K562 (cell line): Measurements from ENCODE around the gene CYSTM1. TPM values are rescaled to one million over a fixed set of nuclear protein-coding genes. Genes with fewer than 3 reads are reported as not detected.

Experiments used
- ATAC-seq: fragments of 200-7000 bp; cut with Tn5 transposase; 3 replicates; pipeline ENCODE4 v1.9.1; 2020; ENCODE audit warnings: moderate library complexity
- BruUV-seq: library from RNA; stranded (reverse); fragments of 400-500 nt; replicated peaks from 2 replicates; lab custom pipeline; 2021; lab: Mats Ljungman, UMichigan
- CTCF ChIA-PET: fragments of 300-600 bp; formaldehyde crosslinking; extraction: SDS; loops from one replicate; lab custom pipeline; 2021; ENCODE audit warnings: low intra/inter-chr PET ratio; lab: Yijun Ruan, JAX
- POLR2A ChIA-PET: fragments of 300-600, 350-650 bp; sonication (Branson Sonifier 250); formaldehyde crosslinking; extraction: SDS; loops from one replicate; lab custom pipeline; 2021; ENCODE audit warnings: antibody characterized with exemption, inconsistent platforms; lab: Yijun Ruan, JAX
- DNase-seq, 4 experiments: peaks; one replicate each; pipeline versions ENCODE4 v3.0.0 to v3.0.0-alpha.2; 2011 to 2018; ENCODE audit warnings: low spot score in 3 of 4, mixed read lengths in 3 of 4; ENCODE audit errors: extremely low read depth in 1 of 4
- FAIRE-seq: peaks from 2 replicates; lab custom pipeline; 2011; peaks lifted over from hg19 to GRCh38; lab: Jason Lieb, UNC
- H2AFZ ChIP-seq: 2 replicates; pipeline ENCODE4 v1.6.0; 2011; ENCODE audit warnings: low read depth, low read length, control low read depth, inconsistent platforms
- H3K27ac ChIP-seq: fragments of 200-600 bp; 3 replicates; pipeline ENCODE4 v1.8.0; 2011; ENCODE audit warnings: low read depth, mild to moderate bottlenecking, control low read depth, inconsistent platforms, low read length, moderate library complexity, mixed read lengths; ENCODE audit errors: extremely low read depth
- H3K27me3 ChIP-seq, 2 experiments: fragments of 300-600 bp in 1 of 2; 2 replicates in 1 of 2; 3 replicates in 1 of 2; pipeline versions ENCODE4 v1.6.0 to v1.8.0; 2011; ENCODE audit warnings: inconsistent platforms in 2 of 2, low read length in 2 of 2, mild to moderate bottlenecking in 1 of 2, mixed read lengths in 1 of 2, moderate library complexity in 1 of 2; ENCODE audit not compliant: control insufficient read depth in 2 of 2, insufficient read depth in 2 of 2
- H3K36me3 ChIP-seq: fragments of 300-600 bp; 3 replicates; pipeline ENCODE4 v1.8.0; 2011; ENCODE audit warnings: mild to moderate bottlenecking, low read length, inconsistent platforms; ENCODE audit not compliant: control insufficient read depth, insufficient read depth
- H3K4me1 ChIP-seq, 2 experiments: fragments of 200-600 bp in 1 of 2; replicated peaks in 1 of 2; 2 replicates in 1 of 2; 3 replicates in 1 of 2; pipeline versions ENCODE4 v1.5.1 to v1.8.0; 2011; ENCODE audit warnings: inconsistent platforms in 2 of 2, low read length in 2 of 2, mild to moderate bottlenecking in 1 of 2, mixed read lengths in 1 of 2, moderate library complexity in 1 of 2; ENCODE audit not compliant: control insufficient read depth in 2 of 2, insufficient read depth in 2 of 2
- H3K4me2 ChIP-seq: 2 replicates; pipeline ENCODE4 v1.6.1; 2011; ENCODE audit warnings: low read length, control low read depth, inconsistent platforms, mixed read lengths; ENCODE audit not compliant: insufficient read depth
- H3K4me3 ChIP-seq: fragments of 200-600 bp; sonication (generic), shearing (Covaris generic); 2 replicates; pipeline ENCODE4 v1.5.1; 2016; ENCODE audit warnings: control low read depth, inconsistent platforms
- H3K79me2 ChIP-seq: fragments of 200-600 bp; 3 replicates; pipeline ENCODE4 v1.8.0; 2011; ENCODE audit warnings: low read length, inconsistent platforms; ENCODE audit not compliant: control insufficient read depth, insufficient read depth
- H3K9ac ChIP-seq, 2 experiments: 2 replicates each; pipeline versions ENCODE4 v1.6.0 to v1.6.1; 2011; ENCODE audit warnings: low read depth in 2 of 2, low read length in 2 of 2, control low read depth in 1 of 2, inconsistent platforms in 1 of 2, mild to moderate bottlenecking in 1 of 2, mixed read lengths in 1 of 2; ENCODE audit not compliant: insufficient read depth in 1 of 2
- H3K9me1 ChIP-seq: one replicate; pipeline ENCODE4 v1.6.0; 2011; ENCODE audit warnings: inconsistent platforms, mild to moderate bottlenecking, low read length, moderate library complexity; ENCODE audit not compliant: control insufficient read depth, insufficient read depth
- H3K9me3 ChIP-seq: replicated peaks from 2 replicates; pipeline ENCODE4 v1.5.1; 2011; ENCODE audit warnings: low read depth, low read length, inconsistent platforms; ENCODE audit not compliant: control insufficient read depth, insufficient read depth
- H4K20me1 ChIP-seq: replicated peaks from 2 replicates; pipeline ENCODE4 v1.6.1; 2011; ENCODE audit warnings: low read length, inconsistent platforms, mixed read lengths; ENCODE audit not compliant: control insufficient read depth, insufficient read depth
- CHD1 ChIP-seq: fragments of 200-600 bp; sonication (generic); IDR thresholded peaks from one replicate; pipeline ENCODE4 v1.6.1; 2012; ENCODE audit warnings: mild to moderate bottlenecking, moderate library complexity, low read length, inconsistent platforms
- COPS2 ChIP-seq: fragments of 450-650 bp; conservative IDR thresholded peaks from 2 replicates; pipeline ENCODE4 v1.6.1; 2016; ENCODE audit warnings: mild to moderate bottlenecking, moderate library complexity
- ELF4 ChIP-seq: fragments of 450-650 bp; formaldehyde crosslinking; IDR thresholded peaks from 2 replicates; pipeline ENCODE4 v1.4.0; 2022; ENCODE audit warnings: missing genetic modification characterization
- FOXJ3 ChIP-seq: sonication (generic); formaldehyde crosslinking; IDR thresholded peaks from 2 replicates; pipeline ENCODE4 v1.4.0; 2020; ENCODE audit warnings: mild to moderate bottlenecking, missing genetic modification reagents
- HDAC3 ChIP-seq: fragments of 450-650 bp; IDR thresholded peaks from 2 replicates; pipeline ENCODE4 v1.6.1; 2018; ENCODE audit warnings: borderline replicate concordance, mild to moderate bottlenecking, moderate library complexity; ENCODE audit not compliant: partially characterized antibody
- KDM1A ChIP-seq, 2 experiments: fragments of 450-650 bp; IDR thresholded peaks; 2 replicates each; pipeline ENCODE4 v1.6.1; 2016; ENCODE audit warnings: mild to moderate bottlenecking in 2 of 2
- MBD2 ChIP-seq: sonication (generic); IDR thresholded peaks from 2 replicates; pipeline ENCODE4 v1.6.1; 2016; ENCODE audit warnings: low read depth, borderline replicate concordance
- NCOA6 ChIP-seq: fragments of 450-650 bp; IDR thresholded peaks from 2 replicates; pipeline ENCODE4 v1.6.1; 2017; ENCODE audit warnings: mild to moderate bottlenecking
- RERE ChIP-seq: sonication (generic); formaldehyde crosslinking; IDR thresholded peaks from 2 replicates; pipeline ENCODE4 v1.8.0; 2023; ENCODE audit warnings: missing genetic modification reagents, mild to moderate bottlenecking, borderline replicate concordance
- ZC3H8 ChIP-seq: fragments of 450-650 bp; IDR thresholded peaks from 2 replicates; pipeline ENCODE4 v1.6.1; 2017
- WGBS: fragments of 100-300 bp; shearing (Covaris generic); methylation state at CpG from one replicate; pipeline ENCODE4 v1.1.6; 2016; ENCODE audit warnings: low coverage, mixed read lengths; ENCODE audit not compliant: insufficient coverage; ENCODE audit errors: missing lambda C conversion rate; 5-methylcytosine and 5-hydroxymethylcytosine counted together
- in situ Hi-C: fragments of 300-500 bp; cut with MboI; formaldehyde crosslinking; loops from 4 replicates; pipeline ENCODE4 v1.15.0; 2018; ENCODE audit warnings: inconsistent platforms, mixed read lengths
- intact Hi-C: fragments of 100-400 bp; cut with micrococcal nuclease; formaldehyde crosslinking; loops from 2 replicates; pipeline ENCODE4 v1.14.2; 2022
- polyA plus RNA-seq, 8 experiments: library from polyadenylated mRNA; depleted of rRNA in 4 of 8; stranded (reverse) in 5 of 8; unstranded in 3 of 8; fragments of >200 nt; fragmentation: Nextera tagmentation in 2 of 8; fragmentation: Illumina TruSeq in 1 of 8; extraction: Ambion mirVana in 2 of 8; extraction: Trizol in 1 of 8; gene quantifications; 2 replicates each; pipeline versions ENCODE4 v1.2.1 to v1.2.3, GENCODE V29; 2011 to 2014; ENCODE audit warnings: inconsistent platforms in 1 of 8, missing spikeins in 1 of 8
- total RNA-seq, 7 experiments: library from RNA; depleted of rRNA in 6 of 7; stranded (reverse); fragments of >200 nt in 6 of 7; fragmentation: Illumina TruSeq in 2 of 7; extraction: Trizol in 2 of 7; gene quantifications; 2 replicates each; pipeline versions ENCODE4 v1.2.1 to v1.2.3, GENCODE V29; 2011 to 2021; ENCODE audit warnings: low replicate concordance in 1 of 7

CYSTM1 gene
- total and polyA plus RNA-seq, 9 of the 15 experiments (the other 6 are each of a cell fraction or from before 2014, with no cell fraction given), result 76.1 to 422 (median 108) TPM

GRCh38 chr5:140145256-140145655, 29.7 kb upstream of the CYSTM1 start:
- Histone ChIP-seq H3K4me2 (peak overlapping the region; percentile 40; the same call in 1 of the 2 replicates), H3K9ac (no peak overlapping the region), H2AFZ (no peak overlapping the region), H3K36me3 (no peaks in the 10 kb centered on the region), H3K27me3 (peaks cover 0 to 23% of the 10 kb centered on the region in 2 experiments; a peak in 2 of 5 replicates), H3K79me2 (no peaks in the 10 kb centered on the region), H4K20me1 (peaks cover 28% of the 10 kb centered on the region), H3K27ac (no peak overlapping the region), H3K9me1 (no peaks in the 10 kb centered on the region), H3K4me3 (no peak overlapping the region), H3K4me1 (peaks cover 2 to 12% of the 10 kb centered on the region in 2 experiments; a peak in 3 of 5 replicates), H3K9me3 (no peaks in the 10 kb centered on the region)
- ChIA-PET POLR2A (interaction anchor here (0.6 to 2.0 kb wide), 2 partner anchors 8 to 757 kb away, joined by 3 to 4 read pairs; no protein-coding TSS in a partner anchor), CTCF (interaction anchor here (0.6 to 6.7 kb wide), 4 partner anchors 12 to 202 kb away, joined by 4 to 59 read pairs (median 4); no protein-coding TSS in a partner anchor)
- WGBS, result 45% methylated on average over 3 of the region's 3 CpGs
- FAIRE-seq (no peak), ATAC-seq (no peak), DNase-seq (no peak)
- intact Hi-C loops, result no loop called here
- BruUV-seq, result no TSS peak
- TF ChIP-seq KDM1A (IDR thresholded peaks at IDR 0.05) (no peak), MBD2 (no peak), FOXJ3 (CRISPR knock-in tag) (no peak), ELF4 (CRISPR knock-in tag) (no peak), COPS2 (no peak), RERE (CRISPR knock-in tag) (no peak), NCOA6 (no peak), ZC3H8 (no peak), CHD1 (no peak), HDAC3 (no peak)
- in situ Hi-C loops, result no loop called here
